Measurements from ENCODE around the gene RPS6KA5.

DNA sequence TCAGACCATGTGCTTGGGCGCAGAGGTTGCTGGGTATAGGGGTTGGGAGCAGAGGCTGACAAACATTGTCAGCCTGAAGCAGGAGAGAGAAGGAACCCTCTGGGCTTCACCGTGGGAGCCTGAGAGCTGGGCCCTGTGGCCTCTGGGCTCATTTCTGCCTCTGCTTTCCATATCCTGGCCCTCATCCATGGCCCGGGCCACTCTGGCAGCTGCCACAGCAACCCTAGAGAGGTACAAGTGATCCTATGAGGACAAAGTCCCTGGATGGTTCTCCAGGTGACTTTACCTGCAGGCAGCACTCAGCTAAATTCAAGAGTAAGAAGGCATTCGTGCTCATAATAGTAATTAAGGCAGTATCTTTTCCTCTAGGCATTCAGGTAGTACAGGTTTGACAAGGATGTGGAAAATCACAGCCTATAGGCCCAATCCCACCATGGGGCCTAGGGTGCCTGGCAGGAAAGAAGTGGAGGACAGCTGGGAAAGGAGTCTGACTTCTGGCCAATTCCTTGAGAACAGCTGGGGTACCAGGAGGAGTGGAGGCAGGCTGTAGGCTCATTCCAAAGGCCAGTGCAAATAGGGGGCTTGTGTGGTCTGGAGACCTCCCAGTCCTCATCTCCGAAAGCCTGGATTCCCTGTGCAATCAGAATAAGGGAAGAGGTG is 240.6 kb downstream of the RPS6KA5 start:
- TF ChIP-seq POLR2A (IDR thresholded peaks at IDR 0.05): no peak
- no peak for TF ChIP-seq POLR2AphosphoS5 (IDR thresholded peaks at IDR 0.05)
- TF ChIP-seq EP300 (IDR thresholded peaks at IDR 0.05): no peak

Data from gastroesophageal sphincter (tissue), 2 donors.